Nephron (organoid): ENCODE results near the gene ZBTB24.

Experiments
- H3K27ac Mint-ChIP-seq, 3 experiments: 2 replicates each; pipeline ENCODE4 v1.8.0; 2020; ENCODE audit warnings: mixed read lengths in 3 of 3, mild to moderate bottlenecking in 2 of 3, moderate library complexity in 1 of 3
- H3K27me3 Mint-ChIP-seq: 2 replicates; pipeline ENCODE4 v1.8.0; 2021; ENCODE audit warnings: low read depth, mild to moderate bottlenecking, moderate library complexity, mixed read lengths
- H3K36me3 Mint-ChIP-seq: 2 replicates; pipeline ENCODE4 v1.8.0; 2020; ENCODE audit warnings: low read depth, mixed read lengths
- H3K4me1 Mint-ChIP-seq: 2 replicates; pipeline ENCODE4 v1.8.0; 2020; ENCODE audit warnings: mixed read lengths
- H3K4me3 Mint-ChIP-seq, 3 experiments: 2 replicates each; pipeline ENCODE4 v1.8.0; 2020; ENCODE audit warnings: mild to moderate bottlenecking in 3 of 3, mixed read lengths in 3 of 3, moderate library complexity in 2 of 3
- H3K9me3 Mint-ChIP-seq: 2 replicates; pipeline ENCODE4 v1.8.0; 2020; ENCODE audit warnings: mixed read lengths
- CTCF ChIP-seq, 3 experiments: fragments of 200-600 bp; sonication (generic); IDR thresholded peaks; one replicate each; pipeline ENCODE4 v1.5.0; 2021; ENCODE audit warnings: antibody characterized with exemption in 3 of 3; ENCODE audit not compliant: unreplicated experiment in 3 of 3

ZBTB24 gene

GRCh38 chr6:109507490-109508072 is 24.6 kb upstream of the ZBTB24 start:
- H3K27me3 Mint-ChIP-seq, result no peaks in the 10 kb centered on the region
- H3K36me3 Mint-ChIP-seq, result no peaks in the 10 kb centered on the region
- TF ChIP-seq CTCF (IDR thresholded peaks at IDR 0.05; ENCODE audit: unreplicated experiment in 3 of 3), result no peak
- no peaks in the 10 kb centered on the region for H3K9me3 Mint-ChIP-seq
- peaks cover 40% of the 10 kb centered on the region for H3K4me1 Mint-ChIP-seq
- H3K27ac Mint-ChIP-seq, result peak overlapping the region; percentile 44 to 76 (median 71)
- H3K4me3 Mint-ChIP-seq, result no peak overlapping the region

DNA sequence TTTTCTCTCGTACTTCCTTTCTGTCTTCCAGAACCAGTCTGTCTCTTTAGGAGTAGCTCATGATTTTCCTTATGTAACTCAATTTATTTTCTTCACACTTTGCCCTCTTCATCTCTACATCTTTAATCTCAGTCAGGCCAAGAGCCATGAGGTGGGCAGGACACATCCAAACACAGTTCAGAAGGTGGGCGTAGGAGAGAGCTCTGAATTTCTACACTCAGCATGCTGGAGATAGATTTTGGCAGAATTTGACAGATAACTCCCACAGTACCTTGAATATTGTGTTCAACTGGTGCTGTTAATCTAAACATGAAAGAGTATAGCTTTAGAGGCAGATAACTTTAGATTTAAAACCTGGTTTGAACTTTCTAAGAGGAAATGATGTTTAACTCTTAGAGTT is 23.8 kb upstream of the ZBTB24 start:
- Mint-ChIP-seq H3K36me3 (no peaks in the 10 kb centered on the region), H3K27me3 (no peaks in the 10 kb centered on the region), H3K4me1 (peaks cover 32% of the 10 kb centered on the region), H3K4me3 (no peak overlapping the region), H3K9me3 (no peaks in the 10 kb centered on the region), H3K27ac (peak overlapping the region; percentile 5 to 76 (median 71))
- TF ChIP-seq CTCF (IDR thresholded peaks at IDR 0.05; ENCODE audit: unreplicated experiment in 3 of 3), result no peak

DNA sequence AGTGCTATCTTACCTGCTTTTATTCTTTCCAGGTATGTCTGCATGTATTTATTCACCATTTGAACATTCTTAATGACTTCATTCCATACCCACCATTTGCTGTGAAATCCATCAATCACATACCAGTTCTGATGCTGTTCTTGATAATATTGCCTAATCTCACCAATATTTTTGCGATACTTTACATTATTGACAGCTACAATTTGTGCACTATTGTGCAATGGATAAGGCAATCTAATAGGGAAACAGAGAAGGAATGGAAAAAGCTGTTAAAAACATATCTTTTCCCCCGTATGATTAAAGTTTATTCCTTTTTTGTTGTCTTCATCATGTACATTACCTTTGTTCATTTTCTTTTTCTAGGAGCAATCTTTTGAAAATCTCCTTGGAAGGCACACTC is 23.3 kb upstream of the ZBTB24 start:
- no peaks in the 10 kb centered on the region for H3K36me3 Mint-ChIP-seq
- H3K4me3 Mint-ChIP-seq, result no peak overlapping the region
- no peaks in the 10 kb centered on the region for H3K27me3 Mint-ChIP-seq
- peaks cover 30% of the 10 kb centered on the region for H3K4me1 Mint-ChIP-seq
- H3K9me3 Mint-ChIP-seq, result no peaks in the 10 kb centered on the region
- TF ChIP-seq CTCF (IDR thresholded peaks at IDR 0.05; ENCODE audit: unreplicated experiment in 3 of 3), result no peak
- peak overlapping the region in 2 of 3 experiments; percentile 71 to 76 for H3K27ac Mint-ChIP-seq

GRCh38 chr6:109503327-109504224 is 20.6 kb upstream of the ZBTB24 start:
- Mint-ChIP-seq H3K27me3 (no peaks in the 10 kb centered on the region), H3K4me1 (peaks cover 32% of the 10 kb centered on the region), H3K9me3 (no peaks in the 10 kb centered on the region), H3K36me3 (no peaks in the 10 kb centered on the region), H3K4me3 (no peak overlapping the region), H3K27ac (no peak overlapping the region)
- TF ChIP-seq CTCF (IDR thresholded peaks at IDR 0.05; ENCODE audit: unreplicated experiment in 3 of 3), result no peak

DNA sequence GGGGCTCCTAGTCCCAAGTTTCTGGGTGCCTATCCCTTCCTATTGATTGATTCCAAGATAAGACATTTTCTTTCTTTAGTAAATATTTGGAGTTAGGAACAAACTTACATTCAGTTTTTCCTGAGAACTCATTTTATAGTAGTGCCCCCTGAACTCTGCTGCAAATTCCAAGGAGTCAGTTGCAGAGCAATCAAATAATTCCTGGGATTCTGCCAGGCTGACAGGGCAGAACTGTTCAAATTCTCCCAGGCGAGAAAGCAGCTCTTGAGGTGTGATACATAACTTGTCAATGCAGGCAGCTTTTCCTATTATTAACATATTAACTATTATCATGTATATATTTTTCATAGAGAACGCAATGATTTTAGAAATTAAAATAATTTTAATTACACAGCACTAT is 15.9 kb upstream of the ZBTB24 start:
- Mint-ChIP-seq H3K4me3 (no peak overlapping the region), H3K27ac (peak overlapping the region in 1 of 3 experiments; percentile 40), H3K9me3 (no peaks in the 10 kb centered on the region), H3K36me3 (no peaks in the 10 kb centered on the region), H3K27me3 (no peaks in the 10 kb centered on the region), H3K4me1 (peaks cover 30% of the 10 kb centered on the region)
- TF ChIP-seq CTCF (IDR thresholded peaks at IDR 0.05; ENCODE audit: unreplicated experiment in 3 of 3), result no peak
